Sigmoid colon (tissue), 7 donors: ENCODE data around the gene DYNC2I2. TPM values are rescaled to one million over a fixed set of nuclear protein-coding genes. Genes with fewer than 3 reads are reported as not detected.
A peak's percentile ranks its signal among the peaks of the same experiment; 100 is the strongest.
"Not testable (repeated sequence)": the region's sequence is repeated elsewhere in the genome, so short reads cannot be mapped to it uniquely, and the experiment has no call there.

ENCODE experiments used
- DNase-seq: peaks from one replicate; pipeline ENCODE4 v3.0.0-alpha.2; 2019
- H3K27ac ChIP-seq, 4 donors: fragments of 200-600 bp; sonication (generic); one replicate each; pipeline ENCODE4 v1.5.1; 2016 to 2019; ENCODE audit warnings: mild to moderate bottlenecking in 1 of 4
- H3K27me3 ChIP-seq, 3 donors: fragments of 200-600 bp; sonication (generic); one replicate each; pipeline ENCODE4 v1.5.1; 2019; ENCODE audit warnings: mild to moderate bottlenecking in 1 of 3
- H3K36me3 ChIP-seq, 4 donors: fragments of 200-600 bp; sonication (generic); one replicate each; pipeline ENCODE4 v1.5.1; 2016 to 2019
- H3K4me1 ChIP-seq, 4 donors: fragments of 200-600 bp; sonication (generic); one replicate each; pipeline ENCODE4 v1.5.1; 2017 to 2019
- H3K4me3 ChIP-seq, 4 donors: fragments of 200-600 bp; sonication (generic); one replicate each; pipeline ENCODE4 v1.5.1; 2017 to 2019; ENCODE audit warnings: mild to moderate bottlenecking in 2 of 4, moderate library complexity in 1 of 4
- H3K9me3 ChIP-seq, 4 donors: fragments of 200-600 bp in 3 of 4; sonication (generic) in 3 of 4; one replicate each; pipeline versions ENCODE4 v1.5.1 to v1.6.1; 2013 to 2019
- CTCF ChIP-seq, 4 experiments: fragments of 450-650 bp in 3 of 4; fragments of 200-600 bp in 1 of 4; IDR thresholded peaks; one replicate each; pipeline ENCODE4 v1.5.1; 2016 to 2019; ENCODE audit warnings: antibody characterized with exemption in 4 of 4, mild to moderate bottlenecking in 3 of 4, moderate library complexity in 2 of 4
- EP300 ChIP-seq, 4 donors: sonication (generic); formaldehyde crosslinking; IDR thresholded peaks; one replicate each; pipeline ENCODE4 v1.6.1; 2017; ENCODE audit warnings: antibody characterized with exemption in 4 of 4
- POLR2A ChIP-seq, 2 donors: fragments of 450-650 bp; IDR thresholded peaks; one replicate each; pipeline ENCODE4 v1.6.1; 2016; ENCODE audit warnings: antibody characterized with exemption in 2 of 2, mild to moderate bottlenecking in 2 of 2, moderate library complexity in 2 of 2
- POLR2AphosphoS5 ChIP-seq, 4 donors: sonication (generic); formaldehyde crosslinking; IDR thresholded peaks; one replicate each; pipeline ENCODE4 v1.6.1; 2017; ENCODE audit warnings: antibody characterized with exemption in 4 of 4
- WGBS, 2 donors: extraction: QIAGEN DNeasy Blood & Tissue Kit; methylation state at CpG; one replicate each; pipeline ENCODE4 v1.1.7; 2013; 5-methylcytosine and 5-hydroxymethylcytosine counted together
- intact Hi-C: fragments of 100-400 bp; cut with DNase I; formaldehyde crosslinking; loops from one replicate; pipeline ENCODE4 v1.15.1; 2023
- polyA plus RNA-seq, 3 donors: library from polyadenylated mRNA; stranded (reverse); fragments of 200-250 nt; gene quantifications; one replicate each; pipeline ENCODE4 v1.2.3, GENCODE V29; 2013
- total RNA-seq, 4 donors: library from RNA; depleted of rRNA; stranded (reverse); fragments of >200 nt; gene quantifications; one replicate each; pipeline ENCODE4 v1.1.0, GENCODE V29; 2016
- donor health status: healthy with polysubstance abuse.
- donor health status: Bipolar disorder and iron deficiency.
- donor health status: healthy.

Gene DYNC2I2
- total and polyA plus RNA-seq, 7 donors: 21.6 to 87.4 (median 33.0) TPM

GRCh38 chr9:128703616-128704355 is 47.1 kb upstream of the DYNC2I2 start:
- Histone ChIP-seq H3K4me1 (peaks cover 0 to 19% (median 11%) of the 10 kb centered on the region in 4 donors), H3K4me3 (peak overlapping the region; percentile 65 to 82 (median 76)), H3K9me3 (no peaks in the 10 kb centered on the region), H3K27me3 (no peaks in the 10 kb centered on the region), H3K27ac (peak overlapping the region; percentile 69 to 84 (median 76)), H3K36me3 (no peaks in the 10 kb centered on the region)
- DNase-seq: peak; percentile 68
- TF ChIP-seq POLR2AphosphoS5 (IDR thresholded peaks at IDR 0.05) (no peak), EP300 (IDR thresholded peaks at IDR 0.05) (no peak), CTCF (IDR thresholded peaks at IDR 0.05) (no peak), POLR2A (IDR thresholded peaks at IDR 0.05) (no peak)
- intact Hi-C loops: loop anchor here (5.0 kb wide), 3 partner anchors 46 to 146 kb away; partner anchors contain the start of genes DYNC2I2 and TBC1D13
- WGBS, 2 donors: 84% methylated on average over 31 of the region's 31 CpGs

- DNase-seq: peak; percentile 71
- 6 to 7% methylated on average over 55 of the region's 55 CpGs for WGBS, 2 donors
- peak overlapping the region; percentile 69 to 84 (median 76) for H3K27ac ChIP-seq
These were observed 46.4 kb upstream of the DYNC2I2 start for GRCh38 chr9:128702949-128703615.

GRCh38 chr9:128702445-128702948 is 45.9 kb upstream of the DYNC2I2 start, which contains the start of gene PKN3:
TSS of gene PKN3 (plus strand) at chr9:128702503. CDS start at chr9:128702916, 413 bp downstream.
- peak within 1 kb of the TSS; percentile 69 to 84 (median 76) for H3K27ac ChIP-seq
- WGBS, 2 donors: 0% methylated on average over 65 of the region's 65 CpGs
- no peaks in the 10 kb centered on the region for H3K36me3 ChIP-seq
- H3K4me1 ChIP-seq: peaks cover 0 to 19% (median 13%) of the 10 kb centered on the region in 4 donors
- H3K27me3 ChIP-seq: no peaks in the 10 kb centered on the region
- TF ChIP-seq CTCF (IDR thresholded peaks at IDR 0.05) (peak; percentile 69 to 92 (median 76)), EP300 (IDR thresholded peaks at IDR 0.05) (no peak), POLR2AphosphoS5 (IDR thresholded peaks at IDR 0.05) (peak in 1 of 4 donors; percentile 38)
- peak; percentile 91 for DNase-seq
- no peaks in the 10 kb centered on the region for H3K9me3 ChIP-seq
- H3K4me3 ChIP-seq: peak within 1 kb of the TSS; percentile 65 to 82 (median 76)
- intact Hi-C loops: loop anchor here (5.0 kb wide), 3 partner anchors 45 to 145 kb away; partner anchors contain the start of genes DYNC2I2 and TBC1D13

More at GRCh38 chr9:128702949-128703615, 46.4 kb upstream of the DYNC2I2 start:
- no peaks in the 10 kb centered on the region for H3K27me3 ChIP-seq
- TF ChIP-seq EP300 (IDR thresholded peaks at IDR 0.05) (no peak), CTCF (IDR thresholded peaks at IDR 0.05) (no peak), POLR2A (IDR thresholded peaks at IDR 0.05) (no peak), POLR2AphosphoS5 (IDR thresholded peaks at IDR 0.05) (no peak)
- H3K36me3 ChIP-seq: no peaks in the 10 kb centered on the region
- intact Hi-C loops: loop anchor here (5.0 kb wide), 3 partner anchors 46 to 146 kb away; partner anchors contain the start of genes DYNC2I2 and TBC1D13
- peak overlapping the region; percentile 65 to 82 (median 76) for H3K4me3 ChIP-seq
- peaks cover 0 to 19% (median 11%) of the 10 kb centered on the region in 4 donors for H3K4me1 ChIP-seq
- H3K9me3 ChIP-seq: no peaks in the 10 kb centered on the region

- no peak overlapping the region for H3K27ac ChIP-seq
- peak; percentile 58 for DNase-seq
- no peak overlapping the region for H3K4me3 ChIP-seq
- no peaks in the 10 kb centered on the region for H3K9me3 ChIP-seq
- H3K36me3 ChIP-seq: peaks cover 0 to 7% (median 0%) of the 10 kb centered on the region in 4 donors
- peaks cover 0 to 19% (median 13%) of the 10 kb centered on the region in 4 donors for H3K4me1 ChIP-seq
- 79 to 81% methylated on average over 10 of the region's 10 CpGs for WGBS, 2 donors
- intact Hi-C loops: loop anchor here (5.0 kb wide), 3 partner anchors 44 to 144 kb away; partner anchors contain the start of genes DYNC2I2 and TBC1D13
- no peak for TF ChIP-seq POLR2A (IDR thresholded peaks at IDR 0.05)
- no peak for TF ChIP-seq EP300 (IDR thresholded peaks at IDR 0.05)
- no peak for TF ChIP-seq CTCF (IDR thresholded peaks at IDR 0.05)
- no peak for TF ChIP-seq POLR2AphosphoS5 (IDR thresholded peaks at IDR 0.05)
- no peaks in the 10 kb centered on the region for H3K27me3 ChIP-seq
These were observed 44.7 kb upstream of the DYNC2I2 start for GRCh38 chr9:128701227-128701854.

- H3K27ac ChIP-seq, H3K9me3 ChIP-seq, H3K4me3 ChIP-seq, intact Hi-C loops, H3K27me3 ChIP-seq: not testable (repeated sequence)
- DNase-seq: peak; percentile 46
- peaks cover 3 to 28% (median 7%) of the 10 kb centered on the region in 4 donors for H3K36me3 ChIP-seq
- peaks cover 0 to 19% (median 13%) of the 10 kb centered on the region in 4 donors for H3K4me1 ChIP-seq
- WGBS, 2 donors: 82 to 92% methylated on average over 30 of the region's 30 CpGs
These were observed 42.6 kb upstream of the DYNC2I2 start for GRCh38 chr9:128699096-128699795.
